ENCODE data around the gene OLFML2A.

OLFML2A gene

GRCh38 chr9:124854822-124855221 lies 77.9 kb downstream of the OLFML2A start:
- DNase-seq (ENCODE audit: low read depth in 1 of 2, low spot score in 1 of 2), result peak in 1 of 2 experiments; percentile 27
- Histone ChIP-seq H3K27ac (replicated peaks) (no peak overlapping the region), H3K27me3 (ENCODE audit: insufficient read depth, poor library complexity, severe bottlenecking) (no peaks in the 10 kb centered on the region), H3K4me3 (replicated peaks; ENCODE audit: insufficient read depth, low read length) (no peak overlapping the region)
- TF ChIP-seq GABPA (IDR thresholded peaks at IDR 0.05; ENCODE audit: low read depth) (no peak), CTCF (IDR thresholded peaks at IDR 0.05; ENCODE audit: insufficient read depth, low read length) (no peak), SPI1 (IDR thresholded peaks at IDR 0.05; ENCODE audit: borderline replicate concordance, low read depth) (no peak), REST (IDR thresholded peaks at IDR 0.05; ENCODE audit: insufficient replicate concordance, low read depth) (no peak)

- no peak overlapping the region for H3K27ac ChIP-seq (replicated peaks)
- no peak for DNase-seq (ENCODE audit: low read depth in 1 of 2, low spot score in 1 of 2)
- H3K4me3 ChIP-seq (replicated peaks; ENCODE audit: insufficient read depth, low read length), result no peak overlapping the region
- TF ChIP-seq SPI1 (IDR thresholded peaks at IDR 0.05; ENCODE audit: borderline replicate concordance, low read depth), result no peak
- no peaks in the 10 kb centered on the region for H3K27me3 ChIP-seq (ENCODE audit: insufficient read depth, poor library complexity, severe bottlenecking)
Measured at GRCh38 chr9:124855566-124855943, 78.6 kb downstream of the OLFML2A start.

- no peak overlapping the region for H3K27ac ChIP-seq (replicated peaks)
- TF ChIP-seq REST (IDR thresholded peaks at IDR 0.05; ENCODE audit: insufficient replicate concordance, low read depth) (no peak), GABPA (IDR thresholded peaks at IDR 0.05; ENCODE audit: low read depth) (no peak), CTCF (IDR thresholded peaks at IDR 0.05; ENCODE audit: insufficient read depth, low read length) (peak; percentile 6), SPI1 (IDR thresholded peaks at IDR 0.05; ENCODE audit: borderline replicate concordance, low read depth) (no peak), POLR2AphosphoS5 (IDR thresholded peaks at IDR 0.05; ENCODE audit: low read depth) (no peak; the same call in 1 of the 2 replicates)
- no peak overlapping the region for H3K4me3 ChIP-seq (replicated peaks; ENCODE audit: insufficient read depth, low read length)
- peak in 1 of 2 experiments; percentile 66 for DNase-seq (ENCODE audit: low read depth in 1 of 2, low spot score in 1 of 2)
- H3K27me3 ChIP-seq (ENCODE audit: insufficient read depth, poor library complexity, severe bottlenecking), result no peaks in the 10 kb centered on the region
Measured at GRCh38 chr9:124855944-124856765, 79.2 kb downstream of the OLFML2A start.

GRCh38 chr9:124857533-124858162 lies 80.7 kb downstream of the OLFML2A start:
- no peak overlapping the region for H3K4me3 ChIP-seq (replicated peaks; ENCODE audit: insufficient read depth, low read length)

More at GRCh38 chr9:124857533-124858162, 80.7 kb downstream of the OLFML2A start:
- Histone ChIP-seq H3K27me3 (ENCODE audit: insufficient read depth, poor library complexity, severe bottlenecking) (no peaks in the 10 kb centered on the region), H3K27ac (replicated peaks) (no peak overlapping the region; the same call in 1 of the 2 replicates)
- peak in 1 of 2 experiments; percentile 44 for DNase-seq (ENCODE audit: low read depth in 1 of 2, low spot score in 1 of 2)
- TF ChIP-seq SPI1 (IDR thresholded peaks at IDR 0.05; ENCODE audit: borderline replicate concordance, low read depth), result no peak
- peak; percentile 51; the same call in 1 of the 2 replicates for TF ChIP-seq POLR2AphosphoS5 (IDR thresholded peaks at IDR 0.05; ENCODE audit: low read depth)

Measured in HL-60 (cell line).